Measurements from ENCODE around the gene DLGAP4. TPM values are rescaled to one million over a fixed set of nuclear protein-coding genes. Genes with fewer than 3 reads are reported as not detected.

DLGAP4 gene
- total RNA-seq, 2 experiments from 2014 or later: 11.5 to 13.1 TPM

DNA sequence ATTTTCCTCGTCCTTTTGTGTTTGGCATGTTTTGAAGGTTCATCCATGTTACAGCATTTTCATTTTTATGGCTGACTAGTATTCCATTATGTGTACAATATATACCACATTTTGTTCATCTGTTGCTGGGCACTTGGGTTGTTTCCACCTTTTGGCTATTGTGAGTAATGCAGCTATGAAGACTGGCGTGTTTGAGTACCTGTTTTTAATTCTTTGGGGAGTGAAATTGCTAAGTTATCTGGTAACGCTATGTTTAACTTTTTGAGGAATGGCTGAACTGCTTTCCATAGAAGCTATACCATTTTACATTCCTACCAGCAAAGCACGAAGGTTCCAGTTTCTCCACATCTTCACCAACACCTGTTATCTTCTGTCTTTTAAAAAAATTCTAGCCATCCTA is 198.2 kb downstream of the DLGAP4 start:
- Mint-ChIP-seq H3K27me3 (no peaks in the 10 kb centered on the region), H3K4me1 (ENCODE audit: low read depth) (peaks cover 10% of the 10 kb centered on the region), H3K9me3 (no peaks in the 10 kb centered on the region), H3K36me3 (ENCODE audit: low read depth) (peaks cover 2% of the 10 kb centered on the region), H3K27ac (no peak overlapping the region), H3K4me3 (no peak overlapping the region)
- intact Hi-C loops (cut with micrococcal nuclease): no loop called here
- POLR2A ChIA-PET: interaction anchor here (1.1 kb wide), 1 partner anchor 24 kb away, joined by 3 read pairs; no protein-coding TSS in a partner anchor
- CTCF ChIA-PET: no interaction called here
- TF ChIP-seq, protein P1, sequence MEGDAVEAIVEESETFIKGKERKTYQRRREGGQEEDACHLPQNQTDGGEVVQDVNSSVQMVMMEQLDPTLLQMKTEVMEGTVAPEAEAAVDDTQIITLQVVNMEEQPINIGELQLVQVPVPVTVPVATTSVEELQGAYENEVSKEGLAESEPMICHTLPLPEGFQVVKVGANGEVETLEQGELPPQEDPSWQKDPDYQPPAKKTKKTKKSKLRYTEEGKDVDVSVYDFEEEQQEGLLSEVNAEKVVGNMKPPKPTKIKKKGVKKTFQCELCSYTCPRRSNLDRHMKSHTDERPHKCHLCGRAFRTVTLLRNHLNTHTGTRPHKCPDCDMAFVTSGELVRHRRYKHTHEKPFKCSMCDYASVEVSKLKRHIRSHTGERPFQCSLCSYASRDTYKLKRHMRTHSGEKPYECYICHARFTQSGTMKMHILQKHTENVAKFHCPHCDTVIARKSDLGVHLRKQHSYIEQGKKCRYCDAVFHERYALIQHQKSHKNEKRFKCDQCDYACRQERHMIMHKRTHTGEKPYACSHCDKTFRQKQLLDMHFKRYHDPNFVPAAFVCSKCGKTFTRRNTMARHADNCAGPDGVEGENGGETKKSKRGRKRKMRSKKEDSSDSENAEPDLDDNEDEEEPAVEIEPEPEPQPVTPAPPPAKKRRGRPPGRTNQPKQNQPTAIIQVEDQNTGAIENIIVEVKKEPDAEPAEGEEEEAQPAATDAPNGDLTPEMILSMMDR (IDR thresholded peaks at IDR 0.05): peak; percentile 24
- DNase-seq: no peak
- no peak for ATAC-seq

DNA sequence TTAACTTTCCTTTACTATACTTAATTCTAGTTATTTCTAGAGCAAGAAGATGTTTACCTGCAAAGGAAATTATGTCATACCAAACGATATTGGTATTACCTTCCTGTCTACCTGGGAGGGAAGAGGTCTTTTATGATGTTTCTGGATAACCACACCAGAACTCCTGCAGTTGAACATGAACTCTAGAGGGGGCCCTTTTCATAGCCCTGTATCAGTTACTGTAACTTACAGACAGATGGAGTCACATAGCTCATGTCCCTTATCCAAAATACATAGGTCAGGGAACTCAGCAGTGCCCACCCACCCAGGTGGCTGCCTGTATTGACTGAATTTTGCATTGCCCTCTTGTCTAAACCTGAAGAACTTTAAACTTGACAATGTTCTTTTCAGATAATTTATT is 200.1 kb downstream of the DLGAP4 start:
- DNase-seq: peak; percentile 14
- peaks cover 10% of the 10 kb centered on the region for H3K4me1 Mint-ChIP-seq (ENCODE audit: low read depth)
- TF ChIP-seq, protein P1 (IDR thresholded peaks at IDR 0.05): peak; percentile 44
- ChIA-PET POLR2A (no interaction called here), CTCF (interaction anchor here (0.9 to 1.5 kb wide), 10 partner anchors 12 to 302 kb away, joined by 3 to 6 read pairs (median 4); partner anchors contain the start of gene RAB5IF)
- H3K9me3 Mint-ChIP-seq: no peaks in the 10 kb centered on the region
- no peak overlapping the region for H3K4me3 Mint-ChIP-seq
- ATAC-seq: peak; percentile 74
- H3K27me3 Mint-ChIP-seq: no peaks in the 10 kb centered on the region
- H3K36me3 Mint-ChIP-seq (ENCODE audit: low read depth): peaks cover 2% of the 10 kb centered on the region
- intact Hi-C loops (cut with micrococcal nuclease): no loop called here
- no peak overlapping the region for H3K27ac Mint-ChIP-seq

DNA sequence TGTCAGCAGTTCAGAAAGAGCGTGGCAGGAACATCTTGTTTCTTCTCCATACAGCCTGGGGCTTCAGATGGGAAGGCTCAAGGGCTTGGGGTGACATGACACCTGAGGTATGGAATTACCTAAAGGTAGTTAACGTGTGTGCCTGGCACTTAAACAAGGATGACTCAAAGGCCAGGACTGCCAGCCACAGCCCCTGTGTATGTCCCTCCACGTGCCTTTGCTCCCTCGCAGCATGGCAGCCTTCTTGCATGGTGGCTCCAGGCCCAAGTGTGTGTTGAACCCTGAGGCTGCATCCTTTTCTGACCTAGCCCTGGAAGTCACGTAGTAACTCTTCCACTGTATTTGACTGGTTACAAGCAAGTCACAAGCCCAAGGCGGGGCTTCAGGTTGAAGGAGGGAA is 201.6 kb downstream of the DLGAP4 start:
- Mint-ChIP-seq H3K27me3 (no peaks in the 10 kb centered on the region), H3K4me3 (no peak overlapping the region), H3K9me3 (no peaks in the 10 kb centered on the region), H3K4me1 (ENCODE audit: low read depth) (peaks cover 3% of the 10 kb centered on the region), H3K36me3 (ENCODE audit: low read depth) (peaks cover 2% of the 10 kb centered on the region), H3K27ac (no peak overlapping the region)
- intact Hi-C loops (cut with micrococcal nuclease): no loop called here
- ChIA-PET POLR2A (no interaction called here), CTCF (no interaction called here)
- ATAC-seq: no peak
- TF ChIP-seq, protein P1 (IDR thresholded peaks at IDR 0.05): no peak
- DNase-seq: no peak

DNA sequence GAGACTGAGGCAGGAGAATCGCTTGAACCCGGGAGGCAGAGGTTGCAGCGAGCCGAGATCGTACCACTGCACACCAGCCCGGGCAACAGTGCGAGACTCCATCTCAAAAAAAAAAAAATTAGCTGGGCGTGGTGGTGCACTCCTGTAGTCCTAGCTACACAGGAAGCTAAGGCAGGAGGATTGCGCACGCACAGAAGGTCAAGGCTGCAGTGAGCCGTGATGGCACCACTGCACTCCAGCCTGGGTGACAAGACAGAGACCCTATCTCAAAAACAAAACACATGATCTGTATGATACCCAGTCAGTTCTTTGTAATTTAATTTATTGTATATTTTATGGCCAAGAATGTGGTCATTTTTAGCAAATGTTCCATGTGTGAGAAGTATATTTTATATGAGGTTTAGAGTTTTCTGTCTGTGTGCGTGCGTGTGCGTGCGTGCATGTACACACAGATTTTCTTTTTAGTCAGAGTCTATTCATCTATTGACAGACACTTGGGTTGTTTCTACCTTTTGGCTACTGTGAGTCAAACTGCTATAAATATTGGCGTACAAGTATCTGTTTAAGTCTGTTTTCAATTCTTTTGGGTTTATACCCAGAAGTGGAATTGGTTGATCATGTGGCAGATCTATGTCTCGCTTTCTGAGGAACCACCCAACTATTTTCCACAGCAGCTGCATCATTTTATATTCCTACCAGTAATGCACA is 213.0 kb downstream of the DLGAP4 start:
- DNase-seq: no peak
- Mint-ChIP-seq H3K27ac (no peak overlapping the region), H3K27me3 (no peaks in the 10 kb centered on the region), H3K4me1 (ENCODE audit: low read depth) (no peaks in the 10 kb centered on the region), H3K4me3 (no peak overlapping the region), H3K36me3 (ENCODE audit: low read depth) (peaks cover 1% of the 10 kb centered on the region), H3K9me3 (no peaks in the 10 kb centered on the region)
- intact Hi-C loops (cut with micrococcal nuclease): no loop called here
- no peak for ATAC-seq
- TF ChIP-seq, protein P1 (IDR thresholded peaks at IDR 0.05): no peak
- POLR2A ChIA-PET: no interaction called here
- CTCF ChIA-PET: no interaction called here

DNA sequence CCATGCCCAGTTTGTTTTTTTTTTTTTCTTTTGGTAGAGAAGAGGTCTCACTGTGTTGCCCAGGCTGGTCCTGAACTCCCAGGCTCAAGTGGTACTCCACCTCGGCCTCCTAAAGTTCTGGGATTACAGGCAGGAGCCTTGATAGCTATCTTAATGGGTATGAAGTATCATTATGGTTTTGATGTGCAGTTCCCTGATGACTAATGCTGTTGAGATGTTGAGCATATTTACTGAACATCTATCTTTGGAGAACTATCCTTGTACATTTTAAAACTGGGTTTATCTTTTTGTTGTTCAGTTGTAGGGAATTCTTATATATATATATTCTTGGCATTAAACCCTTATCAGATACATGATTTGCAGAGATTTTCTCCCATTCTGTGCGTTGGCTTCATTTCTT is 213.8 kb downstream of the DLGAP4 start:
- Mint-ChIP-seq H3K4me3 (no peak overlapping the region), H3K9me3 (no peaks in the 10 kb centered on the region), H3K4me1 (ENCODE audit: low read depth) (no peaks in the 10 kb centered on the region), H3K36me3 (ENCODE audit: low read depth) (peaks cover 1% of the 10 kb centered on the region), H3K27me3 (no peaks in the 10 kb centered on the region), H3K27ac (no peak overlapping the region)
- no peak for DNase-seq
- intact Hi-C loops (cut with micrococcal nuclease): no loop called here
- POLR2A ChIA-PET: no interaction called here
- TF ChIP-seq, protein P1 (IDR thresholded peaks at IDR 0.05): no peak
- CTCF ChIA-PET: no interaction called here
- ATAC-seq: no peak
